H9 (cell line): ENCODE results near the gene HEATR9. TPM values are rescaled to one million over a fixed set of nuclear protein-coding genes. Genes with fewer than 3 reads are reported as not detected.

Experiments used
- DNase-seq: peaks from one replicate; pipeline ENCODE4 v3.0.0-alpha.2; 2017
- H2AFZ ChIP-seq: one replicate; pipeline ENCODE4 v1.6.1; 2013; ENCODE audit warnings: mild to moderate bottlenecking, low read length, control low read depth, moderate library complexity
- H2AK5ac ChIP-seq: 2 replicates; pipeline ENCODE4 v1.6.1; 2013; ENCODE audit warnings: low read length, control low read depth, mixed read lengths; ENCODE audit not compliant: insufficient read length
- H2BK120ac ChIP-seq: one replicate; pipeline ENCODE4 v1.6.1; 2013; ENCODE audit warnings: low read depth, mild to moderate bottlenecking, low read length, control low read depth, inconsistent platforms; ENCODE audit not compliant: poor library complexity, severe bottlenecking
- H2BK12ac ChIP-seq: 2 replicates; pipeline ENCODE4 v1.6.1; 2013; ENCODE audit warnings: low read length, control low read depth, mixed read lengths, low read depth; ENCODE audit not compliant: insufficient read length
- H2BK15ac ChIP-seq: 2 replicates; pipeline ENCODE4 v1.6.1; 2013; ENCODE audit warnings: low read depth, low read length, control low read depth
- H2BK20ac ChIP-seq: one replicate; pipeline ENCODE4 v1.6.1; 2013; ENCODE audit warnings: low read depth, mild to moderate bottlenecking, low read length, control low read depth, inconsistent platforms; ENCODE audit not compliant: poor library complexity, severe bottlenecking
- H2BK5ac ChIP-seq: 2 replicates; pipeline ENCODE4 v1.6.1; 2013; ENCODE audit warnings: low read length, control low read depth, mixed read lengths; ENCODE audit not compliant: insufficient read length
- H3K14ac ChIP-seq: 2 replicates; pipeline ENCODE4 v1.6.1; 2013; ENCODE audit warnings: low read length, control low read depth; ENCODE audit not compliant: insufficient read depth
- H3K18ac ChIP-seq: 2 replicates; pipeline ENCODE4 v1.6.1; 2013; ENCODE audit warnings: low read depth, mild to moderate bottlenecking, mixed read lengths, low read length, control low read depth; ENCODE audit not compliant: insufficient read length
- H3K23ac ChIP-seq: 2 replicates; pipeline ENCODE4 v1.6.1; 2013; ENCODE audit warnings: low read length, control low read depth, mixed read lengths, low read depth; ENCODE audit not compliant: insufficient read length
- H3K23me2 ChIP-seq: 2 replicates; pipeline ENCODE4 v1.6.1; 2013; ENCODE audit warnings: low read depth, mild to moderate bottlenecking, mixed read lengths, low read length, control low read depth; ENCODE audit not compliant: insufficient read length, poor library complexity, severe bottlenecking
- H3K27ac ChIP-seq: 2 replicates; pipeline ENCODE4 v1.5.1; 2013; ENCODE audit warnings: low read length, control low read depth, mixed read lengths, low read depth; ENCODE audit not compliant: insufficient read length
- H3K27me3 ChIP-seq: 2 replicates; pipeline ENCODE4 v1.6.1; 2013; ENCODE audit warnings: low read length, control low read depth, inconsistent platforms; ENCODE audit not compliant: insufficient read depth
- H3K4ac ChIP-seq: 2 replicates; pipeline ENCODE4 v1.6.1; 2013; ENCODE audit warnings: low read depth, mild to moderate bottlenecking, control low read depth, inconsistent platforms, low read length, moderate library complexity
- H3K4me1 ChIP-seq: 2 replicates; pipeline ENCODE4 v1.6.1; 2013; ENCODE audit warnings: low read length, control low read depth, inconsistent platforms; ENCODE audit not compliant: insufficient read depth
- H3K4me2 ChIP-seq: 2 replicates; pipeline ENCODE4 v1.6.1; 2013; ENCODE audit warnings: low read length, control low read depth, mixed read lengths; ENCODE audit not compliant: insufficient read length, insufficient read depth
- H3K56ac ChIP-seq: 2 replicates; pipeline ENCODE4 v1.6.1; 2013; ENCODE audit warnings: low read depth, mild to moderate bottlenecking, mixed read lengths, low read length, control low read depth; ENCODE audit not compliant: insufficient read length
- H3K79me1 ChIP-seq: 2 replicates; pipeline ENCODE4 v1.6.1; 2013; ENCODE audit warnings: low read depth, mild to moderate bottlenecking, moderate library complexity, low read length, control low read depth, inconsistent platforms; ENCODE audit not compliant: insufficient read depth, poor library complexity, severe bottlenecking
- H3K79me2 ChIP-seq: 2 replicates; pipeline ENCODE4 v1.6.1; 2013; ENCODE audit warnings: low read length, control low read depth, inconsistent platforms; ENCODE audit not compliant: insufficient read depth
- H3K9ac ChIP-seq: 2 replicates; pipeline ENCODE4 v1.6.1; 2013; ENCODE audit warnings: low read length, control low read depth, mixed read lengths; ENCODE audit not compliant: insufficient read length; ENCODE audit errors: extremely low read depth
- H3K9me3 ChIP-seq: one replicate; pipeline ENCODE4 v1.6.1; 2013; ENCODE audit warnings: low read depth, low read length, inconsistent platforms; ENCODE audit not compliant: control insufficient read depth
- H3T11ph ChIP-seq: one replicate; pipeline ENCODE4 v1.6.1; 2013; ENCODE audit warnings: mild to moderate bottlenecking, low read length, control low read depth, inconsistent platforms
- H4K20me1 ChIP-seq: one replicate; pipeline ENCODE4 v1.6.1; 2013; ENCODE audit not compliant: control insufficient read depth, insufficient read length, insufficient read depth
- H4K5ac ChIP-seq: 2 replicates; pipeline ENCODE4 v1.6.1; 2013; ENCODE audit warnings: low read depth, mild to moderate bottlenecking, mixed read lengths, low read length, control low read depth; ENCODE audit not compliant: insufficient read length
- H4K8ac ChIP-seq: replicated peaks from 2 replicates; pipeline ENCODE4 v1.6.1; 2013; ENCODE audit warnings: low read length, control low read depth, mixed read lengths, low read depth; ENCODE audit not compliant: insufficient read length
- H4K91ac ChIP-seq: 2 replicates; pipeline ENCODE4 v1.6.1; 2013; ENCODE audit warnings: low read depth, mild to moderate bottlenecking, moderate library complexity, mixed read lengths, low read length, control low read depth; ENCODE audit not compliant: insufficient read length
- H3K27ac Mint-ChIP-seq, 3 experiments: 2 replicates in 2 of 3; 3 replicates in 1 of 3; pipeline ENCODE4 v1.8.0; 2020 to 2021; ENCODE audit warnings: mixed read lengths in 3 of 3, mild to moderate bottlenecking in 1 of 3, moderate library complexity in 1 of 3
- H3K27me3 Mint-ChIP-seq: 2 replicates; pipeline ENCODE4 v1.8.0; 2021; ENCODE audit warnings: low read depth, mild to moderate bottlenecking, moderate library complexity, mixed read lengths
- H3K36me3 Mint-ChIP-seq, 3 experiments: 2 replicates in 2 of 3; 3 replicates in 1 of 3; pipeline ENCODE4 v1.8.0; 2020 to 2021; ENCODE audit warnings: low read depth in 3 of 3, mixed read lengths in 3 of 3; ENCODE audit not compliant: insufficient read depth in 1 of 3
- H3K4me1 Mint-ChIP-seq, 2 experiments: 2 replicates each; pipeline ENCODE4 v1.8.0; 2020; ENCODE audit warnings: mixed read lengths in 2 of 2
- H3K4me3 Mint-ChIP-seq, 2 experiments: 2 replicates in 1 of 2; 3 replicates in 1 of 2; pipeline ENCODE4 v1.8.0; 2020 to 2021; ENCODE audit warnings: mild to moderate bottlenecking in 2 of 2, mixed read lengths in 2 of 2, moderate library complexity in 1 of 2
- H3K9me3 Mint-ChIP-seq, 2 experiments: 2 replicates in 1 of 2; 3 replicates in 1 of 2; pipeline ENCODE4 v1.8.0; 2020; ENCODE audit warnings: mild to moderate bottlenecking in 2 of 2, mixed read lengths in 2 of 2, moderate library complexity in 1 of 2
- WGBS: extraction: QIAGEN DNeasy Blood & Tissue Kit; methylation state at CpG from one replicate; pipeline ENCODE4 v1.1.7; 2013; ENCODE audit warnings: missing lambda C conversion rate, low lambda C conversion rate, mixed read lengths; ENCODE audit not compliant: insufficient read length; ENCODE audit errors: extremely low coverage; 5-methylcytosine and 5-hydroxymethylcytosine counted together
- total RNA-seq: library from RNA; stranded (reverse); gene quantifications from 2 replicates; pipeline ENCODE4 v1.2.1, GENCODE V29; 2021
- TF ChIP-seq, protein P1 (sequence below): fragments of 200-600 bp; sonication (generic); conservative IDR thresholded peaks from 3 replicates; pipeline ENCODE4 v1.8.0; 2021; ENCODE audit warnings: antibody characterized with exemption, mild to moderate bottlenecking

The HEATR9 gene
- total RNA-seq, 1 experiment from 2014 or later, result not detected

DNA sequence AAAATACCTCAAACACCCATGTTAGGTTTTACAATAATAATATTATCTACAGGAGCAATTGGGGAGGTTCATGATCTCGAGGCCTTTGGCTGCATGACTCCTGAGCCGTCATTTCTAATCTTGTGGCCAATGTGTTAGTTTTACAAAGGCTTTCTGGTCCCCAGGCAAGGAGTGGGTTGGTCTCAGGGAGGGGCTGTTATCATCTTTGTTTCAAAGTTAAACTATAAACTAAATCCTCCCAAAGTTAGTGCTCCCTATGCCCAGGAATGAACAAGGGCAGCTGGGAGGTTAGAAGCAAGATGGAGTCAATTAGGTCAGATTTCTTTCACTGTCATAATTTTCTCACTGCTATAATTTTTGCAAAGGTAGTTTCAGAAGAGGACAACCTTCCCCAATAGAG, 20.6 kb upstream of the HEATR9 start:
- Histone ChIP-seq H2BK5ac (no peak overlapping the region), H2BK20ac (no peak overlapping the region), H3T11ph (no peak overlapping the region), H2BK15ac (no peak overlapping the region), H2BK120ac (no peak overlapping the region), H3K23me2 (no peaks in the 10 kb centered on the region), H3K9ac (no peak overlapping the region), H3K14ac (no peak overlapping the region), H4K5ac (no peak overlapping the region), H3K56ac (no peak overlapping the region), H3K4ac (no peak overlapping the region), H4K91ac (no peak overlapping the region), H3K4me2 (no peak overlapping the region), H3K23ac (no peak overlapping the region), H3K9me3 (no peaks in the 10 kb centered on the region), H3K79me2 (no peaks in the 10 kb centered on the region), H3K18ac (no peak overlapping the region), H2AFZ (no peak overlapping the region), H4K20me1 (no peaks in the 10 kb centered on the region), H3K79me1 (no peaks in the 10 kb centered on the region), H3K4me1 (peaks cover 2% of the 10 kb centered on the region; the same call in 1 of the 2 replicates), H4K8ac (no peak overlapping the region), H2BK12ac (no peak overlapping the region), H2AK5ac (no peak overlapping the region), H3K27ac (no peak overlapping the region), H3K27me3 (no peaks in the 10 kb centered on the region)
- Mint-ChIP-seq H3K36me3 (no peaks in the 10 kb centered on the region), H3K4me1 (peaks cover 15 to 20% of the 10 kb centered on the region in 2 experiments), H3K27ac (no peak overlapping the region), H3K27me3 (no peaks in the 10 kb centered on the region), H3K9me3 (no peaks in the 10 kb centered on the region), H3K4me3 (no peak overlapping the region)
- no CpG with 5 or more reads among the region's 2 CpGs for WGBS
- TF ChIP-seq, protein P1, sequence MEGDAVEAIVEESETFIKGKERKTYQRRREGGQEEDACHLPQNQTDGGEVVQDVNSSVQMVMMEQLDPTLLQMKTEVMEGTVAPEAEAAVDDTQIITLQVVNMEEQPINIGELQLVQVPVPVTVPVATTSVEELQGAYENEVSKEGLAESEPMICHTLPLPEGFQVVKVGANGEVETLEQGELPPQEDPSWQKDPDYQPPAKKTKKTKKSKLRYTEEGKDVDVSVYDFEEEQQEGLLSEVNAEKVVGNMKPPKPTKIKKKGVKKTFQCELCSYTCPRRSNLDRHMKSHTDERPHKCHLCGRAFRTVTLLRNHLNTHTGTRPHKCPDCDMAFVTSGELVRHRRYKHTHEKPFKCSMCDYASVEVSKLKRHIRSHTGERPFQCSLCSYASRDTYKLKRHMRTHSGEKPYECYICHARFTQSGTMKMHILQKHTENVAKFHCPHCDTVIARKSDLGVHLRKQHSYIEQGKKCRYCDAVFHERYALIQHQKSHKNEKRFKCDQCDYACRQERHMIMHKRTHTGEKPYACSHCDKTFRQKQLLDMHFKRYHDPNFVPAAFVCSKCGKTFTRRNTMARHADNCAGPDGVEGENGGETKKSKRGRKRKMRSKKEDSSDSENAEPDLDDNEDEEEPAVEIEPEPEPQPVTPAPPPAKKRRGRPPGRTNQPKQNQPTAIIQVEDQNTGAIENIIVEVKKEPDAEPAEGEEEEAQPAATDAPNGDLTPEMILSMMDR, result no peak
- no peak for DNase-seq
